DND-41 (cell line): ENCODE measurements around the gene AHNAK.

Experiments used
- EZH2 ChIP-seq: IDR thresholded peaks from 3 replicates; pipeline ENCODE4 v1.6.1; 2012; ENCODE audit warnings: borderline replicate concordance, low read depth, mild to moderate bottlenecking, moderate library complexity, low read length, inconsistent platforms; ENCODE audit not compliant: severe bottlenecking
- TF ChIP-seq, protein P1 (sequence below): IDR thresholded peaks from 2 replicates; pipeline ENCODE4 v1.5.1; 2012; ENCODE audit warnings: borderline replicate concordance, low read length, moderate library complexity, mild to moderate bottlenecking; ENCODE audit not compliant: poor library complexity, severe bottlenecking; ENCODE audit errors: extremely low read depth

DNA sequence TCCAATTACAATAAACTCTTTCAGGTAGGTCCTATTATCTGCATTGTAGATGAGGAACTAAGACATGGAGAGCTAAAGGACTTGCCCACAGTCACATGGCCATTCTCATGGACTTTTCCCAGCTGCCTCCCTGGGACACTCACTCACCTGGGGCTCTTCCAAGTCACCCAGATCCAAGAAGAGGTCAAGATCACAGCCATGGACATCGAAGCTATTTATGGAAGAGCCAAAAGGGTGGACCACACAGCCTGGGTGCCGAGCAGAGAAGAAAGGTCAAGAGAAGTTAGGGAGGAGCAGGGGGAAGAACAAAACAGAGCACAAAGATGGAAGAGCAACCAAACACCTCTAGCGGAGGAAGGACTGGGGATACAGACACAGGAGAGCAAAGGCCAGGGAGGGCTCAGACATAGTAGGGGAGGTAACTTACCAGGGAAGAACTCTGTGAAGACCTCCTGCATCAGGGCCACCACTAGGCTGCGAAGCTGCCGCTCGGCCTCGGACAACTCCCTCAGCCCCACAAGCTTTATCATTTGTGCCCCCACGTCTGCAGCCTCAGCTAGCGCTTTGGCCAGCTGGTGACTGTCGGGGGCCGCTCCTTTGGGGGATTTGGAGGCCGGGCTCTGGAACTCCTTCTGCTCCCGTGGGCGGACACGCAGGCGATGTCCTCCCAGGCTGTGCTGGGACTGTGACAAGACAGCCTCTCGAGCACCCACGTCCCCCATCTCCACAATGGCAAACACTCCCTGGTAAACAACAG is 34.5 kb upstream of the AHNAK start:
- TF ChIP-seq, protein P1, sequence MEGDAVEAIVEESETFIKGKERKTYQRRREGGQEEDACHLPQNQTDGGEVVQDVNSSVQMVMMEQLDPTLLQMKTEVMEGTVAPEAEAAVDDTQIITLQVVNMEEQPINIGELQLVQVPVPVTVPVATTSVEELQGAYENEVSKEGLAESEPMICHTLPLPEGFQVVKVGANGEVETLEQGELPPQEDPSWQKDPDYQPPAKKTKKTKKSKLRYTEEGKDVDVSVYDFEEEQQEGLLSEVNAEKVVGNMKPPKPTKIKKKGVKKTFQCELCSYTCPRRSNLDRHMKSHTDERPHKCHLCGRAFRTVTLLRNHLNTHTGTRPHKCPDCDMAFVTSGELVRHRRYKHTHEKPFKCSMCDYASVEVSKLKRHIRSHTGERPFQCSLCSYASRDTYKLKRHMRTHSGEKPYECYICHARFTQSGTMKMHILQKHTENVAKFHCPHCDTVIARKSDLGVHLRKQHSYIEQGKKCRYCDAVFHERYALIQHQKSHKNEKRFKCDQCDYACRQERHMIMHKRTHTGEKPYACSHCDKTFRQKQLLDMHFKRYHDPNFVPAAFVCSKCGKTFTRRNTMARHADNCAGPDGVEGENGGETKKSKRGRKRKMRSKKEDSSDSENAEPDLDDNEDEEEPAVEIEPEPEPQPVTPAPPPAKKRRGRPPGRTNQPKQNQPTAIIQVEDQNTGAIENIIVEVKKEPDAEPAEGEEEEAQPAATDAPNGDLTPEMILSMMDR = no peak
- no peak for TF ChIP-seq EZH2
